T-helper 2 cell treated with Interferon-gamma antibody and Interleukin-4, amounts not matched to agents 5 μg/mL and 100 μg/mL, for 36 hours (primary cell): ENCODE data around the gene FAM241B.

Experiments used
- DNase-seq: peaks from one replicate; pipeline ENCODE4 v3.0.0; 2021; ENCODE audit warnings: low spot score
- H3K27ac Mint-ChIP-seq: one replicate; pipeline ENCODE4 v1.8.0; 2021; ENCODE audit warnings: mild to moderate bottlenecking, mixed read lengths
- H3K27me3 Mint-ChIP-seq: one replicate; pipeline ENCODE4 v1.8.0; 2021; ENCODE audit warnings: low read depth, mixed read lengths
- H3K36me3 Mint-ChIP-seq: one replicate; pipeline ENCODE4 v1.8.0; 2021; ENCODE audit warnings: low read depth, mixed read lengths
- H3K4me1 Mint-ChIP-seq: one replicate; pipeline ENCODE4 v1.8.0; 2021; ENCODE audit warnings: low read depth, mixed read lengths
- H3K4me3 Mint-ChIP-seq: one replicate; pipeline ENCODE4 v1.8.0; 2022; ENCODE audit warnings: mild to moderate bottlenecking, moderate library complexity, mixed read lengths
- H3K9me3 Mint-ChIP-seq: one replicate; pipeline ENCODE4 v1.8.0; 2021; ENCODE audit warnings: mixed read lengths

Gene FAM241B

GRCh38 chr10:69679736-69680135 is 49.7 kb downstream of the FAM241B start:
- DNase-seq = no peak
- no peaks in the 10 kb centered on the region for H3K36me3 Mint-ChIP-seq
- H3K9me3 Mint-ChIP-seq = no peaks in the 10 kb centered on the region
- H3K4me1 Mint-ChIP-seq = no peaks in the 10 kb centered on the region
- H3K27ac Mint-ChIP-seq = no peak overlapping the region
- H3K4me3 Mint-ChIP-seq = no peak overlapping the region
- peaks cover 9% of the 10 kb centered on the region for H3K27me3 Mint-ChIP-seq

DNA sequence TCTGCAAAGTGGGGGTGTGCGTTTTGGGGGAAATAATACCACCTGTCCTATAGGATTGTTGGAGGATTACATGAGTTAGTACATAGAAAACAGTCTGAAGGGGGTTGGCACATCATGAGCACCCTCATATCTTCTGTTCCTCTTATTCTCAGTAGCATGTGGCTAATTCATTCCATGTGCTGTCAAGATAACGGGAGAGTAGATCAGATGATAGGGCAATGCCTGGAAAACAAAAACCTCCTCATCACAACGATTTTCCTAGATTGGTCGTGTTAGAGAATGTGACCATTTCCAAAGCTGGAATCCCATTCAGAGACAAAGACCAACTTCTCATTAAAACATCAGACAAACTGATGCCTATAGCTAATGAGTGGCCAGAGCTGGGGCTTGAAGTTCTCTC is 50.6 kb downstream of the FAM241B start:
- H3K4me3 Mint-ChIP-seq = no peak overlapping the region
- H3K27ac Mint-ChIP-seq = no peak overlapping the region
- H3K4me1 Mint-ChIP-seq = no peaks in the 10 kb centered on the region
- DNase-seq = no peak
- H3K9me3 Mint-ChIP-seq = no peaks in the 10 kb centered on the region
- peaks cover 10% of the 10 kb centered on the region for H3K27me3 Mint-ChIP-seq
- no peaks in the 10 kb centered on the region for H3K36me3 Mint-ChIP-seq

- DNase-seq = no peak
- Mint-ChIP-seq H3K4me3 (no peak overlapping the region), H3K4me1 (no peaks in the 10 kb centered on the region), H3K36me3 (no peaks in the 10 kb centered on the region), H3K9me3 (no peaks in the 10 kb centered on the region), H3K27ac (no peak overlapping the region), H3K27me3 (peaks cover 11% of the 10 kb centered on the region)
Observed at GRCh38 chr10:69681436-69681835, 51.4 kb downstream of the FAM241B start.

DNA sequence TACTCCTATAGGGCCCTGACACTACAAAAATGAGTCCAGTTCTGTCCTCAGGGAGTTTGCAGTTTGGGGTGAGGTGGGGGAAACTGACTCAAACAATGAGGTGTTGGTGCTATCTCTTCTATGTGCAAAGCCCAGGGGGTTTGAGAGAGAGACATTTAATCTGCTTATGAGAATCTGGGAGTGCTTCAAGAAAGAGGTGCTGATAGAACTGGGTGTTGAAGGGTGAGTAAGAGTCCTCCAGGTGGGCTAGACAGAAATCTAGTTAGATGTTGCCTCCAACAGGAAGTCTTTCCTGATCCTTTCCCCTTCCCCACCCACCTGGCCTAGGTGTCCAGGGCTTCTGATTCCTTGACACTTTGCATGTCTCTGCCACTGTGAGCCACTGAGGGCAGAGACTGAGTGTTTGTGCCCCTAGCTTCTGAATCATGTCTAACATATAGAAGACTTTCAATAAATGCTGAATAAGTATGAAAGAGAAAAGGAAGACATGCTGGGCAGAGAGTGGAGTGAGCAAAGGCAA is 53.0 kb downstream of the FAM241B start:
- H3K9me3 Mint-ChIP-seq = no peaks in the 10 kb centered on the region
- no peak overlapping the region for H3K4me3 Mint-ChIP-seq
- DNase-seq = no peak
- H3K27ac Mint-ChIP-seq = no peak overlapping the region
- peaks cover 9% of the 10 kb centered on the region for H3K27me3 Mint-ChIP-seq
- no peaks in the 10 kb centered on the region for H3K4me1 Mint-ChIP-seq
- no peaks in the 10 kb centered on the region for H3K36me3 Mint-ChIP-seq
